ENCODE data around the gene SHH.

- TF ChIP-seq CTCF (conservative IDR thresholded peaks at IDR 0.05; ENCODE audit: low read depth, low read length) (no peak), EZH2 (IDR thresholded peaks at IDR 0.05; ENCODE audit: borderline replicate concordance, low read depth, low read length, poor library complexity, severe bottlenecking) (peak; percentile 92)
Observed at GRCh38 chr7:155809947-155810769, 2.1 kb downstream of the SHH start.
